ENCODE results near the gene STARD3NL.
"Not testable (repeated sequence)": the region's sequence is repeated elsewhere in the genome, so short reads cannot be mapped to it uniquely, and the experiment has no call there.

STARD3NL gene
- total RNA-seq = 17.3 to 30.1 (median 19.0) reads per million in 4 donors

DNA sequence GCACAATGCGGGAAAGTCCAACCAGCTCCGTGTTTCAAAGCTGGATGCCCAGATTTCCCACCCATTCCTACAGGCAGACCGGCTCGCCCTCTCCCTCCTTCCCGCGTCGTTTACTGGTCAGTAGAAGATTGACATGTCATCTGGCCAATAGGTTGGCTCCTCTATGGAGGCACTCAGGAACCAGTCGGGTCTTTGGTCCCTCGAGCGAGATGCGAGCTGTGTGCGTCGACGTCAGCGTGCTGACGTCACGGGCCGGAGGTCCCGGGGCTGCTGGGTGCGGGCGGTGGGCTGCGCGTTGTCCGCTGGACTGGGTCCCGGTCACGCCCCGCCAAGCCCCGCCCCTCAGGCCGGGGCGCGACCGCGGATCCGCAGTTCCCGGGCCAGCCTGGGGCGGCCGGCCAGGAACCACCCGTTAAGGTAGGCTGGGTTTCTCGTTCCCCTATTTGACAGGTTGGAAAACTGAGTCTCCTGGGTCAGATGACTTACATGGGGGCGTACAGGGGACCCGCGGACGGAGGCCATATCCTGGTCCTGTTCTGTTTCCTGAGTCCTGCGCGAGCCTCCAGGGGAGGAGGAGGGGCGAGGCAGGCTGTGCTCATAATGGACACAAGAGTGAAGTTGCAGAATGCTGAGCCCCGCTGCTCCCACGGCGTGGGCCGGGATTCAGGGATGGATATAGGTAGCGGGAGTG lies at the start of gene STARD3NL:
Gene STARD3NL, plus strand, starts transcription at position 242 of the 691 bp plus-strand sequence. CDS start 29,260 bp downstream, outside the sequence.
- peak; percentile 81 to 98 (median 90) for DNase-seq

DNA sequence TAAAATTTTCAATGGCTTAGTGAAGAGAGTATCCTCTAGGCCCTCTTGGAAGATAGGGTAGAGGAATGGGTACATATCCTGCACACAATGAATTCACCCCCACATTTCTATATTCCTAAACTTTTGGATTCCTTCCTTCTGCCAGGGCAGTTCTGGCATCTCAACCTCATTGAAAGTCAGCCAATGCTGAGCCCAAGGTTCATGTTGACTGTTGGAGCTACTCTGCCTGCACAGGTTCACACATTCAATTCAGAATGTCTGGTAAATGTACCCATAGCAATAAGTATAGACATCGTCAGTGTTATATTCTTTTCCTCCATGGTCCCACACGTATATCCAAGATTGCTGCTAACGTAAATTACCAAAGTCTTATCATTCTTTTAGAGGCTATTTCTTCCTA lies 48.9 kb upstream of the STARD3NL start:
- no peak for DNase-seq

DNA sequence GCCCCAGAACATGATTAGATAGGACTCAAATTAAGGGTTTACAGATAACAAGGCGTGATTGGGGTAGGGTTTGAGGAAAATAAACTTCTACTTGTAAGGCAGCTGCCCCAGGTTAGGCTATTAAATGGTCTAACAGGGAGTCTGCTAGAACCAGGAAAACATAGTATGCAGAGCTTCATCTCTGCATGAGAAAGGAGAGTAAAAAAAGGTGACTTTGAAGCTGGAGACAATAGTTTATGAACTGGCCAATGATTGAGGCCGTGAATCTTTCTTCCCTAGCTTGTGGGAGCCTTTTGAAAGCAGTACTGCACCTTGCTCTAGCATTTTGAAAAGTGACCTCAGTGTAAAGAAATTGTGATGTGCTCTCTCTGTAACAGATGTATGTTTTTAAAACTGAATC lies 48.5 kb upstream of the STARD3NL start:
- no peak for DNase-seq

DNA sequence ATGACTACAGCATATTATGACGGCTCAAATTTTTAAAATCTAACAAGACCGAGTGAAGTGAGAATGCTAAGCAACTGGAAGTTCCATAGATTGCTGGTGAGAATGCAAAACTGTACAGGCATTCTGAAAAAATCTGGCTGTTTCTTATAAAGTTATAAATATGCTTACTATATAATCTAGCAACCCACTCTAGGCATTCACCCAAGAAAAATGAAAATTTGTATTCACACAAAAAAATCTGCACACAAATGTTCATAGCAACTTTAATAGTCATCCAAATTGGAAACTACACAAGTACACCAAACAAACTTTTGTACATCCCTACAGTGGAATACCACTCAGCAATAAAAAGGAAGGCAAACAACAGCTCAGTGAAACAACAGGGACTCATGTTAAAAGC lies 39.9 kb upstream of the STARD3NL start:
- no peak for DNase-seq

DNA sequence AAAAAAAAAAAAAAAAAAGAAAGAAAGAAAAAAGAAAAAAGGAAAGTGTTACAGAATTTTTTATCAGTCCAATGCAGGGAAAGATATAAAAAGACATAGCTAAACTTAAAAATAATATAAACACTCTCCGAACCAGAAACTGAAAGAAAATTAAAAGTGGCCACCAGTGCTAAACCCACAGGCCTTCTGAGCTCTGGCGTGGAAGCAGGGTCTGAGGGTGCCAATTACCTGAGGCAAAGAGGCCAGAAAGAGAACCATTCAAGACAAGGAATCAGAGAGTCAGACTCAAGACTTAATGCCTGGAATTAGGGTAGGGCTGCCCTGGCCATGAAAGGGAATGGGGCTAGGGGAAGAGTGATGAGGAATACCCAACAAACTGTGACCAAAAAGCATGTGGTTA lies 36.9 kb upstream of the STARD3NL start:
- DNase-seq = no peak

DNA sequence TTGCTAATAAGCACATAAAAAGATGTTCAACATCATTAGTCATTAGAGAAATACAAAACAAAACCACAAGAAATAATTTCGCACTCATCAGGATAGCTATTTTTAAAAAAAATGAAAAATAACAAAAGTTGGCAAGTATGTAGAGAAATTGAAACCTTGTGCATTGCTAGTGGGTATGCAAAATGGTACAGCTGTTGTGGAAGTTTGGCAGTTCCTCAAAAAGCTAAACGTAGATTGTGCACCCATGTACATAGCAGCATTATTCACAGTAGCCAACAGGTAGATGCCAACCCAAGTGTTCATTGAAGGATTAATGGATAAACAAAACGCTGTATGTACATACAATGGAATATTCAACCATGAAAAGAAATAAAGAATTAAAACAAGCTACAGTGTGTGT lies 35.3 kb upstream of the STARD3NL start:
- no peak for DNase-seq

DNA sequence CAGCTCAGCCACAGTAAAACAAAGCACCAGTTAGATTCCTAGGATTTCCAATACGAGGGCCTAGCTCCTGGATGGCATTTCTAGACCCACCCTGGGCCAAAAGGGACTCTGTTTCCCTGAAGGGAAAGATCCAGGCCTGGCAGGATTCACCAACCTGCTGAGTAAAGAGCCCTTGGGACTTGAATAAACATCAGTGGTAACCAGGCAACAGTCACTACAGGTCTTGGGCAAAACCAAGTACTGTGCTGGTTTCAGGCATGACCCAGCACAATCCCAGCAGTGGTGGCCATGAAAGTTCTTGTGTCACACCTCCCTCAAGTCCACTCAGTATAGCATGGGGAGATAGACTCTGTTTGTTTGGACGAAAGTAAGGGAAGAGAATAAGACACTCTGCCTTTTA lies 31.0 kb upstream of the STARD3NL start:
- DNase-seq = no peak

DNA sequence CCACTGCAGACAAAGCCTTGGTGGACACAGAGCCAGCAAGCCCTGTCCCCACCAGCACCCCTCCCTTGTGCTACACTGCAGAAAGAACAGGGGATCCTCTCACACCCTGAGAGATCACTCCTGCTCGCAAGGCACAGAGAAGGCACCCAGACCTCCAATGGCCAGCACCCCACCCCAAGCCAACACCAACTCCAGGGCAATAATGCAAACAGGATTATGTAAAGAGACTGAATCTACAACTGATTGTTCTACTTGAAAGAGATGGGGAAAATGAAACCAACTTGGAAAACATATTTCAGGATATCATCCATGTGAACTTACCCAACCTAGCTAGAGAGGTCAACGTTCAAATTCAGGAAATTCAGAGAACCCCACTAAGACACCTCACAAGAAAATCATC lies 26.5 kb upstream of the STARD3NL start:
- no peak for DNase-seq

- DNase-seq = no peak
Observed at GRCh38 chr7:38153515-38153914, 24.5 kb upstream of the STARD3NL start.

DNA sequence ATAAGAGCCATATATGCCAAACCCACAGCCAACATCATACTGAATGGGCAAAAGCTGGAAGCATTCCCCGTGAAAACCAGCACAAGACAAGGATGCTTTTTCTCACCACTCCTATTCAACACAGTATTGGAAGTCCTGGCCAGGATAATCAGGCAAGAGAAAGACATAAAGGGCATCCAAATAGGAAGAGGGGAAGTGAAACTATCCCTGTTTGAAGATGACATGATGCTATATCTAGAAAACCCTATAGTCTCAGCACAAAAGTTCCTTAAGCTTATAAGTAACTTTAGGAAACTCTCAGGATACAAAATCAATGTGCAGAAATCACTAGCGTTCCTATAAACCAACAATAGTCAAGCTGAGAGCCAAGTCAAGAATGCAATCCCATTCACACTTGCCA lies 23.8 kb upstream of the STARD3NL start:
- DNase-seq = no peak

DNA sequence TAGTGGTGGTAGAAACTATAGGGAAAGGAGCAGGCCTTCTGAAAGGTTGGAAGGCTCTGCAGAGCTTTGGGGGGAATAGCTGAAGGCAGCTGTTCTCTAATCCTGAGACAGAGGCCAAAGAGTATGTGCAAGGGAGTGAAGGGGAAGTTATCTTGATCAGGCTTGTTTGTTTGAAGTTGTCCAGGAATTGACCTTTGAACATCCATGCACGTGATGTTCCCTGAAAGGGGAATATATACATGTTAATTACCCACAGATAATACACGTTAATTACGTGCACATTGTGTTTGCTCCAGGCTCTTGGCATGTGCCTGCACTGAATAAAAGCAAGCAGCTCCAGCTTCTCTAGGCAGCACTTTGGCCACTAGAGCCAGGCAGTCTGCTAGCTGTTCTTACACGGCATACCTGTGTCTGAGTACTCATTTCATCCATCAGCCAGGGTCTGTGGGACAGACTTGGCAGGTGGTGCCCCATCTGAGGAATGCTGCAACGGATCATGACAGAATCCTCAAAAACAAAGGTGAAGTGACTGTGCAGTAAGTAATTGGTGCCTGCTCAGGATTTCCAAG lies 18.0 kb upstream of the STARD3NL start:
- DNase-seq = no peak

DNA sequence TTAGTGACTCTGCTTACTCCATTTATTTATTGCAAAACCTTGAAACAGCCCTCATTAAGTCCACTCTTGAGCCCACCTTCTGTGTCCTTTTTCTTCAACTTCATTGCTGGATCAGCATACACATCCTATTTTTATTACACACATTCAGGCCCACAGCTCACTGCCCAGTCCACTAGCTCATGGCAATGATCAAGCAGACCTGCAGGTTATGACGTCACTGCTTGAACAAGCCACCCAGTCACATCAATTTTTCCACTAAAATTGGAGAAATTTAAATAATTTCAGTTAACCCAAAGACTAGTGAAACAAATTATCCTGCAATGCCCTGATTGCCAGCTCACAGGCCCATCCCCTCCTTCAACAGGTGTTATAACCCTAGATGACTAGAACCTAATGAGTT lies 16.0 kb upstream of the STARD3NL start:
- DNase-seq = no peak

- DNase-seq = no peak
Observed at GRCh38 chr7:38163671-38164070, 14.4 kb upstream of the STARD3NL start.

- DNase-seq = no peak
Observed at GRCh38 chr7:38168890-38169570, 9.0 kb upstream of the STARD3NL start.

- DNase-seq = no peak
Observed at GRCh38 chr7:38169847-38170246, 8.2 kb upstream of the STARD3NL start.

DNA sequence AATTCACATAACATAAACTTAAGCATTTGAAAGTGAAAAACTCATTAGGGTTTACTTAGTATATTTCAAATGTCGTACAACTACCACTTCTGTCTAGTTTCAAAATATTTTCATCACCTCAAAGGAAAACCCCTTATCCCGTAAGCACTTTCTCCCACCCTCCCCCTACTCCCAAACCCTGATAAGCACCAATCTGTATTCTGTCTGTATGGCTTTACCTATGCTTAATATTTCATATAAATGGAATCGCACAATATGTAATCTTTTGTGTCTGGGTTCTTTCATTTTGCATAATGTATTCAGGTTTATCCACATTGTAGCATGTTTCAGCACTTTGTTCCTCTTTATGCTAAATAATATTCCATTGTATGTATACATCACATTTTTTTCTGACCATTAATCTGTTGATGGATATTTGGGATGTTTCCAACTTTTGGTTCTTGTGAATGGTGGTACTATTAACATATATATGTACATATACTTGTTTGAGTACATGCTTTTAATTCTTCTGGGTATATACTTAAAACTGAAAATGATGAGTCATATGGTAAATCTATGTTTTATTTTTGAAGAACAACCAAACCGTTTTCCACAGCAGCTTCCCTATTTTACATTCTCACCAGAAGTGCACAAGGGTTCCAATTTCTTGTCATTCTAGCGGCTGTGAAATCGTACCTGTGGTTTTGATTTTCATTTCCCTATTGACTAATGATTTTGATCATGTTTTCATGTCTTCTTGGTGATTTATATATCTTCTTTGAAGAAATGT lies 6.2 kb upstream of the STARD3NL start:
- peak in 1 of 5 donors; percentile 43 for DNase-seq

DNA sequence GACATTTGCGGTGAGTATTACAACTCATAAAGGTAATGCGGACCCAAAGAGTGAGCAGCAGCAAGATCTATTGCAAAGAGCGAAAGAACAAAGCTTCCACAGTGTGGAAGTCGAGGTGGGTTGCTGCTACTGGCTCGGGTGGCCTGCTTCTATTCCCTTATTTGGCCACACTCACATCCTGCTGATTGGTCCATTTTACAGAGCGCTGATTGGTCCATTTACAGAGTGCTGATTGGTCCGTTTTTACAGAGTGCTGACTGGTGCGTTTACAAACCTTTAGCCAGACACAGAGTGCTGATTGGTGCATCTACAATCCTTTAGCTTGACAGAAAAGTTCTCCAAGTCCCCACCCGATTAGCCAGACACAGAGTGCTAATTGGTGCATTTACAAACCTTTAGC lies 2.5 kb upstream of the STARD3NL start:
- DNase-seq = not testable (repeated sequence)

DNA sequence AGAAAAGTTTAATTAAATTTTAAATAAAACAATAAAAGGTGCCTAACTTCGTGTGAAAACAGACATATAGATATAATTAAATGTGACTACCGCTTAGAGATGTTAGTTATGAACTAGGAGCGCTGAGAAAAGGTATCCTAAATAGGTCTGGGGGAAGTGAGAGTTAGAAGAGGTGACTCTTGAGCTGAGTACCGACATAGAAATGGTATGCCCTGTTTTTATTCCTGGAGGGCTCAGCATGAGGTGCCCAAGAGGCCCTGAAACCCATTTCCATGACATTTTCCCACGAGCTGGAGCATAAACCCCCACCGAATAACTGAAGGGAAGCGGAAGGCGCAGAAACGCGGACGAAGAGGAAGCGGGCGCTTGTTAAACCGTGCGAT lies 433 bp upstream of the STARD3NL start:
- DNase-seq = no peak

DNA sequence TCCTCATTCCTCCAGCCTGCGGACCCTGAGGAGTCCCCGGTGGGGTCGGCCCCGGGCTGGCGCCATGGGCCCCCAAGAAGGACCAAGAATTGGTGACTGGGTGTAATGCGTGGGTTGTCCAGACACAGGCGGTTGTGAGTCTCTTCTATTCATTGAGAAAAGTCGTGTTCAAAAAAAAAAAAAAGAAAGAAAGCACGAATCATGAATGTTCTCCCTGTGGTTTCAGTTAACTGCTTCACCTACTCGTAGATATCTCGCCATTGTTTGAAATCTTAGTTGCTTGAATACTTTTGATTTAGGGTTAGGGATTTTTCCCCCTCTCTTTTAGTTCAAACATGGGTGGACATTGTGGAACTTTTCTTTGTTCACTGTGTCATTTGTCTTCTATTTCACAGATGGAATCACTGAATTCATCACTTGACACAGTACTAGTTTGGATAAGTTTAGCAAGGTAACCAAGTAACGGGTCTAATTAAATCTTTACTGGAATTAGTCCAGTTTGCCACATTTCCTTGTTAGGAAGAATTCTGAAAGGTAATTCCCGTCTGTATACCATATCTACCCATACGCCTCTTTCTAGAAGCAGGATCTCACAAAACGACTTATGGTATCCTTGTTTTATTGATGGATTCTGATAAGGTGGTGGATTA lies 775 bp downstream of the STARD3NL start:
- peak in 2 of 5 donors; percentile 9 to 51 for DNase-seq

DNA sequence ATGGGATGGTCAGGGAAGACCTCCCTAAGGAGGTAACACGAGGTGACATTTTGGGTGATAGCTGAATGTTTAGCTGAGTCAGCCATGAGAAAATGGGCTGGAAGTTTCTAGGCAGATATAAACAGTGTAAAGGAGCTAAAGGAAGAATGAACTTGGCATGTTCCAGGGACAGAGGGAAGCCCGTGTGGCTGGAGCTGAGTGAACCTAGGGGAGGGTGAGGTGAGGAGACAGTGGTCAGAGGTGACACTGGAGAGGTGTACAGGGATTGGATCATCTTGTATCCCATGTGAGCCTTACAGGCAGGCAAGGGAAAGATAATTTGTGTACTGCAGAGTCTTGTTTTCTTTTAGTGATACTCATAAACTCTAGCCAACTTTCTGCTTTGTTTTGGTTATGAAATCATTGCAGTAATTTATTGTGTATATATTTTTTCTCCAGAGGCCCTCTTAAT lies 1.8 kb downstream of the STARD3NL start:
- no peak for DNase-seq

DNA sequence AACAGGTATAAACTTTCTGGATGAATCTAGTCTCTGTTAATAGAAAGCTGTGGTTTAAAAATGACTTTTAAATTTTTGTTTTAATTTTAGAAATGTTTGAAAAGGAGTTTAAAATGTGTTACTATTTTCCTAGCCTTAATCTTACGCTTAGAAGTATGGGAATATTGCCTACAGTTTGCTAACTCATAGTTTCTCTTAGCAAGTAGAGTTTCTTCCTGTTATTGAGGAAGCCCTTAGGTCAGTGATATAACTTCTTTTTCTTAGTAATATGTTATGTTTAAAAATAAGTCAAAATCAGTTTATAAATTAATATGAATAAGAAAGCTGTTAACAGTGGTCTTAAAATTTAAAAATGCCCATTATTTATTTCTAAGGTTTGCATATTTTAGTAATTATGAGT lies 3.1 kb downstream of the STARD3NL start:
- no peak for DNase-seq

- no peak for DNase-seq
Observed at GRCh38 chr7:38182450-38182849, 4.4 kb downstream of the STARD3NL start.
